Measurements from ENCODE around the gene NTPCR.

DNA sequence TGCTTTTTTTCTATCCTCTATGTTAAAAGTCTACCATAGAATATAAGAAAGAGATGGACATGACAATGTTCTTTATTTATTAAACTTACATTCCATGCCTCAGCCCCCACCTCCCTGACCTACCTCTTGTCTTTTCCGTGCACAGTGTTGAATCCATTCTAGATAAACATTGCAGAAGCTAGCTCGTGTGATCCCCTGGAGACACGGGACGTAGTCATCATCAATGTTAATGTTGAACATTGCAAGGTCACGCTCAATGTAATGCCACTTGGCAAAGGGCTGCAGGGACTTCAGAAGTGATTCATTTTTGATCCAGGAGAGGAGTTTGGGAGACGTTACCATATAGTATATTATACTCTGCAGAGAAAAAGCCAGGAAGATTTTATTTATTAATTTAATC is 66.4 kb downstream of the NTPCR start:
- TF ChIP-seq, protein P1, sequence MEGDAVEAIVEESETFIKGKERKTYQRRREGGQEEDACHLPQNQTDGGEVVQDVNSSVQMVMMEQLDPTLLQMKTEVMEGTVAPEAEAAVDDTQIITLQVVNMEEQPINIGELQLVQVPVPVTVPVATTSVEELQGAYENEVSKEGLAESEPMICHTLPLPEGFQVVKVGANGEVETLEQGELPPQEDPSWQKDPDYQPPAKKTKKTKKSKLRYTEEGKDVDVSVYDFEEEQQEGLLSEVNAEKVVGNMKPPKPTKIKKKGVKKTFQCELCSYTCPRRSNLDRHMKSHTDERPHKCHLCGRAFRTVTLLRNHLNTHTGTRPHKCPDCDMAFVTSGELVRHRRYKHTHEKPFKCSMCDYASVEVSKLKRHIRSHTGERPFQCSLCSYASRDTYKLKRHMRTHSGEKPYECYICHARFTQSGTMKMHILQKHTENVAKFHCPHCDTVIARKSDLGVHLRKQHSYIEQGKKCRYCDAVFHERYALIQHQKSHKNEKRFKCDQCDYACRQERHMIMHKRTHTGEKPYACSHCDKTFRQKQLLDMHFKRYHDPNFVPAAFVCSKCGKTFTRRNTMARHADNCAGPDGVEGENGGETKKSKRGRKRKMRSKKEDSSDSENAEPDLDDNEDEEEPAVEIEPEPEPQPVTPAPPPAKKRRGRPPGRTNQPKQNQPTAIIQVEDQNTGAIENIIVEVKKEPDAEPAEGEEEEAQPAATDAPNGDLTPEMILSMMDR (IDR thresholded peaks at IDR 0.05; ENCODE audit: insufficient read depth, low read depth, low read length) = no peak
- no peak for TF ChIP-seq EZH2 (IDR thresholded peaks at IDR 0.05; ENCODE audit: insufficient read depth, low read length)
